Calu3 (cell line): ENCODE results near the gene MTR. TPM values are rescaled to one million over a fixed set of nuclear protein-coding genes. Genes with fewer than 3 reads are reported as not detected.

Experiments
- BruUV-seq: library from RNA; stranded (reverse); fragments of 400-500 nt; replicated peaks from 2 replicates; lab custom pipeline; 2021; lab: Mats Ljungman, UMichigan
- CTCF ChIA-PET: fragments of 300-600 bp; sonication (Branson Sonifier 250); formaldehyde crosslinking; loops from one replicate; lab custom pipeline; 2022; ENCODE audit warnings: antibody characterized with exemption; lab: Charles Lee
- DNase-seq: peaks from one replicate; pipeline ENCODE4 v3.0.0; 2022
- H3K27ac Mint-ChIP-seq: one replicate; pipeline ENCODE4 v1.8.0; 2022; ENCODE audit warnings: mixed read lengths; ENCODE audit not compliant: unreplicated experiment
- H3K27me3 Mint-ChIP-seq: one replicate; pipeline ENCODE4 v1.8.0; 2022; ENCODE audit warnings: mixed read lengths; ENCODE audit not compliant: unreplicated experiment
- H3K36me3 Mint-ChIP-seq: one replicate; pipeline ENCODE4 v1.8.0; 2022; ENCODE audit warnings: mild to moderate bottlenecking, moderate library complexity, mixed read lengths; ENCODE audit not compliant: insufficient read depth, unreplicated experiment
- H3K4me1 Mint-ChIP-seq: one replicate; pipeline ENCODE4 v1.8.0; 2022; ENCODE audit warnings: mild to moderate bottlenecking, low read depth, mixed read lengths; ENCODE audit not compliant: unreplicated experiment
- H3K4me3 Mint-ChIP-seq: one replicate; pipeline ENCODE4 v1.8.0; 2022; ENCODE audit warnings: mild to moderate bottlenecking, low read depth, moderate library complexity, mixed read lengths; ENCODE audit not compliant: unreplicated experiment
- H3K9me3 Mint-ChIP-seq: one replicate; pipeline ENCODE4 v1.8.0; 2022; ENCODE audit warnings: low read depth, mixed read lengths; ENCODE audit not compliant: unreplicated experiment
- intact Hi-C: fragments of 100-400 bp; cut with micrococcal nuclease; formaldehyde crosslinking; loops from one replicate; pipeline ENCODE4 v1.10.0; 2022; ENCODE audit not compliant: unreplicated experiment
- total RNA-seq: library from RNA; stranded (reverse); gene quantifications from 2 replicates; pipeline ENCODE4 v1.2.3, GENCODE V29; 2022
- TF ChIP-seq, protein P1 (sequence below): fragments of 200-600 bp; IDR thresholded peaks from one replicate; pipeline ENCODE4 v1.8.0; 2022; ENCODE audit warnings: antibody characterized with exemption; ENCODE audit not compliant: unreplicated experiment

MTR gene
- total RNA-seq, 1 experiment from 2014 or later: 37.0 TPM

GRCh38 chr1:236860674-236861073, 65.6 kb downstream of the MTR start:
- CTCF ChIA-PET: no interaction called here
- no peak for DNase-seq
- intact Hi-C loops: no loop called here
- no peaks in the 10 kb centered on the region for H3K4me1 Mint-ChIP-seq
- H3K9me3 Mint-ChIP-seq: no peaks in the 10 kb centered on the region
- H3K27ac Mint-ChIP-seq: no peak overlapping the region
- no TSS peak for BruUV-seq
- H3K27me3 Mint-ChIP-seq: no peaks in the 10 kb centered on the region
- TF ChIP-seq, protein P1, sequence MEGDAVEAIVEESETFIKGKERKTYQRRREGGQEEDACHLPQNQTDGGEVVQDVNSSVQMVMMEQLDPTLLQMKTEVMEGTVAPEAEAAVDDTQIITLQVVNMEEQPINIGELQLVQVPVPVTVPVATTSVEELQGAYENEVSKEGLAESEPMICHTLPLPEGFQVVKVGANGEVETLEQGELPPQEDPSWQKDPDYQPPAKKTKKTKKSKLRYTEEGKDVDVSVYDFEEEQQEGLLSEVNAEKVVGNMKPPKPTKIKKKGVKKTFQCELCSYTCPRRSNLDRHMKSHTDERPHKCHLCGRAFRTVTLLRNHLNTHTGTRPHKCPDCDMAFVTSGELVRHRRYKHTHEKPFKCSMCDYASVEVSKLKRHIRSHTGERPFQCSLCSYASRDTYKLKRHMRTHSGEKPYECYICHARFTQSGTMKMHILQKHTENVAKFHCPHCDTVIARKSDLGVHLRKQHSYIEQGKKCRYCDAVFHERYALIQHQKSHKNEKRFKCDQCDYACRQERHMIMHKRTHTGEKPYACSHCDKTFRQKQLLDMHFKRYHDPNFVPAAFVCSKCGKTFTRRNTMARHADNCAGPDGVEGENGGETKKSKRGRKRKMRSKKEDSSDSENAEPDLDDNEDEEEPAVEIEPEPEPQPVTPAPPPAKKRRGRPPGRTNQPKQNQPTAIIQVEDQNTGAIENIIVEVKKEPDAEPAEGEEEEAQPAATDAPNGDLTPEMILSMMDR: no peak
- peaks cover 12% of the 10 kb centered on the region for H3K36me3 Mint-ChIP-seq
- no peak overlapping the region for H3K4me3 Mint-ChIP-seq

GRCh38 chr1:236861560-236862218, 66.6 kb downstream of the MTR start:
- H3K9me3 Mint-ChIP-seq: no peaks in the 10 kb centered on the region
- TF ChIP-seq, protein P1: no peak
- CTCF ChIA-PET: interaction anchor here (0.6 kb wide), 1 partner anchor 258 kb away, joined by 5 read pairs; no protein-coding TSS in a partner anchor
- intact Hi-C loops: no loop called here
- no peak for DNase-seq
- no TSS peak for BruUV-seq
- no peak overlapping the region for H3K27ac Mint-ChIP-seq
- H3K4me1 Mint-ChIP-seq: no peaks in the 10 kb centered on the region
- peaks cover 12% of the 10 kb centered on the region for H3K36me3 Mint-ChIP-seq
- H3K4me3 Mint-ChIP-seq: no peak overlapping the region
- H3K27me3 Mint-ChIP-seq: no peaks in the 10 kb centered on the region

GRCh38 chr1:236862219-236862591, 67.1 kb downstream of the MTR start:
- Mint-ChIP-seq H3K27me3 (no peaks in the 10 kb centered on the region), H3K4me3 (no peak overlapping the region), H3K36me3 (peaks cover 12% of the 10 kb centered on the region), H3K27ac (no peak overlapping the region), H3K4me1 (no peaks in the 10 kb centered on the region), H3K9me3 (no peaks in the 10 kb centered on the region)
- BruUV-seq: no TSS peak
- intact Hi-C loops: no loop called here
- DNase-seq: no peak
- TF ChIP-seq, protein P1: no peak
- CTCF ChIA-PET: no interaction called here

- DNase-seq: no peak
- intact Hi-C loops: no loop called here
These were observed 67.6 kb downstream of the MTR start for GRCh38 chr1:236862615-236863211.

More at GRCh38 chr1:236862615-236863211, 67.6 kb downstream of the MTR start:
- H3K27ac Mint-ChIP-seq: no peak overlapping the region
- BruUV-seq: no TSS peak
- H3K27me3 Mint-ChIP-seq: no peaks in the 10 kb centered on the region
- no peak overlapping the region for H3K4me3 Mint-ChIP-seq
- H3K4me1 Mint-ChIP-seq: no peaks in the 10 kb centered on the region
- no peaks in the 10 kb centered on the region for H3K9me3 Mint-ChIP-seq
- TF ChIP-seq, protein P1: no peak
- H3K36me3 Mint-ChIP-seq: peaks cover 12% of the 10 kb centered on the region
- CTCF ChIA-PET: no interaction called here
